Left lung (tissue), 10 donors: ENCODE results near the gene MFSD6. TPM values are rescaled to one million over a fixed set of nuclear protein-coding genes. Genes with fewer than 3 reads are reported as not detected.
A peak's percentile ranks its signal among the peaks of the same experiment; 100 is the strongest.

ENCODE experiments used
- ATAC-seq: fragments of 200-7000 bp; cut with Tn5 transposase; one replicate; pipeline ENCODE4 v1.9.1; 2020; ENCODE audit warnings: moderate library complexity
- DNase-seq, 4 donors: peaks; one replicate each; pipeline ENCODE4 v3.0.0-alpha.2; 2013 to 2020
- H3K27ac ChIP-seq, 2 donors: fragments of 200-600 bp; sonication (generic) in 1 of 2; one replicate each; pipeline versions ENCODE4 v1.5.0 to v1.8.0; 2020 to 2021
- H3K27me3 ChIP-seq, 2 donors: fragments of 200-600 bp; sonication (generic) in 1 of 2; one replicate each; pipeline versions ENCODE4 v1.5.0 to v1.8.0; 2020 to 2021
- H3K36me3 ChIP-seq, 2 donors: fragments of 200-600 bp; sonication (generic) in 1 of 2; one replicate each; pipeline versions ENCODE4 v1.5.0 to v1.8.0; 2020 to 2021
- H3K4me1 ChIP-seq, 2 donors: fragments of 200-600 bp; one replicate each; pipeline ENCODE4 v1.8.0; 2021
- H3K4me3 ChIP-seq, 2 donors: fragments of 200-600 bp; sonication (generic) in 1 of 2; one replicate each; pipeline versions ENCODE4 v1.5.0 to v1.8.0; 2020 to 2021; ENCODE audit warnings: mild to moderate bottlenecking in 1 of 2
- H3K9me3 ChIP-seq, 2 donors: fragments of 200-600 bp; sonication (generic) in 1 of 2; one replicate each; pipeline versions ENCODE4 v1.5.0 to v1.8.0; 2020 to 2021
- intact Hi-C, 2 donors: fragments of 100-400 bp; cut with DNase I; formaldehyde crosslinking; loops; one replicate each; pipeline versions ENCODE4 v1.11.2 to v1.14.2; 2022
- polyA plus RNA-seq, 6 donors: library from polyadenylated mRNA; unstranded; fragments of 120-200 nt; gene quantifications; one replicate each; pipeline ENCODE4 v1.2.1, GENCODE V29; 2013; ENCODE audit not compliant: insufficient read length in 6 of 6
- total RNA-seq, 2 donors: library from RNA; stranded (reverse); fragmentation: NEBNext Ultra II Directional; extraction: Animal tissue kit (Norgen Biotek cat#: 25700); gene quantifications; one replicate each; pipeline ENCODE4 v1.2.1, GENCODE V29; 2021
- TF ChIP-seq, protein P1 (sequence below), 2 donors: fragments of 200-600 bp; sonication (generic) in 1 of 2; IDR thresholded peaks; one replicate each; pipeline versions ENCODE4 v1.5.0 to v1.8.0; 2021; ENCODE audit warnings: antibody characterized with exemption in 2 of 2
- donor health status: DM: no; HTN: yes; CAD: no.
- donor health status: DM: no; HTN: no; CAD: no.

The MFSD6 gene
- total and polyA plus RNA-seq, 8 donors: 21.5 to 46.6 (median 24.8) TPM

DNA sequence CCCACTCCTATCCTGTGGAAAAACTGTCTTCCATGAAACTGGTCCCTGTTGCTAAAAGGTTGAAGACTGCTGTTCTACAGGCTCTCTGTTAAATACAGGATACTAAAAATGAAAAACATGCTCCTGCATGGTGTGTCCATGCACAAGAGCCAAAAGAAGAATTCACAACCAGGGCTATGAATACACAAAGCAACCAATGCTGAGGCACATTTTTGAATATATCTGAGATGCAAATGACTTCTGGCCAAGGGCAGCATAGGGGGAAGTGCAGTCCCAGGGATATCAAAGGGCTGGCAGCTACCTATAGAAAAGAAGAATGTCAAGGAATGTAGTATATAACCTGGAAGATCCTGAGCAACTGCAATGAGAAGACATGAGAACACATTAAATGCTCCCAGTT, 119.8 kb downstream of the MFSD6 start:
- Histone ChIP-seq H3K36me3 (no peaks in the 10 kb centered on the region), H3K4me1 (peaks cover 0 to 45% of the 10 kb centered on the region in 2 donors), H3K4me3 (no peak overlapping the region), H3K27ac (no peak overlapping the region), H3K9me3 (no peaks in the 10 kb centered on the region), H3K27me3 (no peaks in the 10 kb centered on the region)
- no peak for DNase-seq
- ATAC-seq: no peak
- intact Hi-C loops: no loop called here
- TF ChIP-seq, protein P1, sequence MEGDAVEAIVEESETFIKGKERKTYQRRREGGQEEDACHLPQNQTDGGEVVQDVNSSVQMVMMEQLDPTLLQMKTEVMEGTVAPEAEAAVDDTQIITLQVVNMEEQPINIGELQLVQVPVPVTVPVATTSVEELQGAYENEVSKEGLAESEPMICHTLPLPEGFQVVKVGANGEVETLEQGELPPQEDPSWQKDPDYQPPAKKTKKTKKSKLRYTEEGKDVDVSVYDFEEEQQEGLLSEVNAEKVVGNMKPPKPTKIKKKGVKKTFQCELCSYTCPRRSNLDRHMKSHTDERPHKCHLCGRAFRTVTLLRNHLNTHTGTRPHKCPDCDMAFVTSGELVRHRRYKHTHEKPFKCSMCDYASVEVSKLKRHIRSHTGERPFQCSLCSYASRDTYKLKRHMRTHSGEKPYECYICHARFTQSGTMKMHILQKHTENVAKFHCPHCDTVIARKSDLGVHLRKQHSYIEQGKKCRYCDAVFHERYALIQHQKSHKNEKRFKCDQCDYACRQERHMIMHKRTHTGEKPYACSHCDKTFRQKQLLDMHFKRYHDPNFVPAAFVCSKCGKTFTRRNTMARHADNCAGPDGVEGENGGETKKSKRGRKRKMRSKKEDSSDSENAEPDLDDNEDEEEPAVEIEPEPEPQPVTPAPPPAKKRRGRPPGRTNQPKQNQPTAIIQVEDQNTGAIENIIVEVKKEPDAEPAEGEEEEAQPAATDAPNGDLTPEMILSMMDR (IDR thresholded peaks at IDR 0.05): no peak

DNA sequence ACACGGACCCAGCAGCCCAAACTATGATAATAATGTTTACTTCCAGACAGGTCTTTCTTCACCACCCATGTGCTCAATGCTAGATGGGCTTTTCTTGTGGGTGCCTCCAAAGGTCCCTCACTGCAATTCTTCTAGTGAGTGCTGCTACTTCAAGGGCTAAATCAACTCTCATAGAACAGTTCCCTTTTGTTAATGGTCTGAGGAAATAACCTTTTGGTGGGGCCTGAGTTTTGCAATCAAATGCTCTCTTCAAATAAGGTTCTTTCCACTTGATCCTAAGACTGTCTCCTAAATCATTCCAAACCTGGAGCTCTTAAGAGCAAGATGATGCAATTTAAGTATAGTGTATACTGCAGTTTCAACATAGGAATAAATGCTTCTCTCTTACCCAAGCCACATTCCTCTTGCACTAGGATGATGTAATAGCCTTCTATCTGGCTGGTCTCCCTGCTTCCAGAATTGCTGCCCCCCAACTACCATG, 120.4 kb downstream of the MFSD6 start:
- ATAC-seq (peak; percentile 65), DNase-seq (no peak)
- Histone ChIP-seq H3K4me1 (peaks cover 1 to 51% of the 10 kb centered on the region in 2 donors), H3K27me3 (no peaks in the 10 kb centered on the region), H3K9me3 (no peaks in the 10 kb centered on the region), H3K36me3 (no peaks in the 10 kb centered on the region), H3K4me3 (no peak overlapping the region), H3K27ac (peak overlapping the region in 1 of 2 donors; percentile 30)
- intact Hi-C loops: no loop called here
- TF ChIP-seq, protein P1 (IDR thresholded peaks at IDR 0.05): no peak

GRCh38 chr2:190529486-190530247, 121.5 kb downstream of the MFSD6 start:
- TF ChIP-seq, protein P1 (IDR thresholded peaks at IDR 0.05): no peak
- H3K27me3 ChIP-seq: no peaks in the 10 kb centered on the region
- no peaks in the 10 kb centered on the region for H3K36me3 ChIP-seq
- no peak overlapping the region for H3K4me3 ChIP-seq
- H3K27ac ChIP-seq: peak overlapping the region in 1 of 2 donors; percentile 37
- intact Hi-C loops: no loop called here
- H3K9me3 ChIP-seq: no peaks in the 10 kb centered on the region
- H3K4me1 ChIP-seq: peaks cover 5 to 57% of the 10 kb centered on the region in 2 donors
- ATAC-seq (no peak), DNase-seq (no peak)

DNA sequence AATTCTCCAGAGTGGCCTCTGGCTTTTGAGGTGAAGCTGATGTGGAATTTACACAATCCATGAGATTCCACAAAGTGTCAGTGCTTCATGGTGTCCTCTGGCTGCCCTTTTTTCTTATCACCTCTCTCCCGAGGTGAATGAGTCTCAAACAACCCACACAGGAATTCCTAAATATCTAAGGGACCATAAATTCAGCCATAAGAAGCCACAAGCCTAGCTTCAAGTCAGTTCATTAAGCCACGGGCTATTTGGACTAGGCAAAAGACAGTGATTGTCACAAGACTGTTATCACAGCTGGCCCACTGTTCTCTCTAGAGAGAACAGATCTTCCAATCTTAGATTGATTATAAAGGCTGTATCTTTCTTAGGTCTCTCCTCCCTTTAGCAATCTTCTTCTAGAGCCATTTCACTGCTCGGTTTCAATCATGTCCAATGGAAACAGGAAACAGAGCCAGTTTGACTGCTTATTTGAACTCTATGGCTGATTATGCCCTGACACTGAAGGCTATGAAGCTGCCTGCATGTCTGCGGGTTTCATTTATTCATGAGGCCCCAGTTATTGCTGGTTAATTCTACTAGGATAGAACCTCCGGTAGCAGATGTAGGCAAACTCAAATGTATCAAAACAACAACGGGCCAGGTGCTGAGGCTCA, 122.2 kb downstream of the MFSD6 start:
- H3K36me3 ChIP-seq: no peaks in the 10 kb centered on the region
- TF ChIP-seq, protein P1 (IDR thresholded peaks at IDR 0.05): no peak
- no peak overlapping the region for H3K4me3 ChIP-seq
- DNase-seq (no peak), ATAC-seq (no peak)
- peak overlapping the region in 1 of 2 donors; percentile 37 for H3K27ac ChIP-seq
- intact Hi-C loops: no loop called here
- H3K9me3 ChIP-seq: no peaks in the 10 kb centered on the region
- H3K27me3 ChIP-seq: no peaks in the 10 kb centered on the region
- peaks cover 5 to 60% of the 10 kb centered on the region in 2 donors for H3K4me1 ChIP-seq

DNA sequence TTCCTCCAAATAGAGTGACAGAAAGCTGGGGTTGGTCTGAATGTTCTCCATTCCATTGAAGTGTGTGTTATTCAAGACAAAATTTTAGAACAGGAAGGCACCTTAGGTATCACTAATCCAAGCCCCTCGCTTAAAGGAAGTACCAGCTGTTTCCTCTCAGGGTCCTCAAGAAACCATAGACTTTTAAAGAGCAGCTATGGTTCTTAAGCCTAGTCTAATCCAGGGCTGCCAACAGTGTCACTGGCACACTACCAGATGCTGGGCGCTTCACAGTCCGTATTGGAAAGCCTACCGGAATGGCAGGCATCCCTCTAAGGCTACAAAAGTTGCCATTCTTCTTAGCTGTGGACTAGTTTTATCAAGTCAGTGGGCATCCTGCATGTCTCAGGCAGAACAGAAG, 124.4 kb downstream of the MFSD6 start:
- Histone ChIP-seq H3K4me1 (peaks cover 5 to 55% of the 10 kb centered on the region in 2 donors), H3K27ac (no peak overlapping the region), H3K36me3 (no peaks in the 10 kb centered on the region), H3K4me3 (no peak overlapping the region), H3K9me3 (peaks cover 0 to 2% of the 10 kb centered on the region in 2 donors), H3K27me3 (no peaks in the 10 kb centered on the region)
- DNase-seq (no peak), ATAC-seq (no peak)
- intact Hi-C loops: no loop called here
- TF ChIP-seq, protein P1 (IDR thresholded peaks at IDR 0.05): no peak
